Body of pancreas (tissue), 4 donors: ENCODE data around the gene IL19.

Experiments
- CTCF ChIP-seq, 7 experiments: fragments of 450-650 bp in 4 of 7; fragments of 200-600 bp in 3 of 7; sonication (generic) in 3 of 7; IDR thresholded peaks; one replicate each; pipeline ENCODE4 v1.5.1; 2016 to 2019; ENCODE audit warnings: antibody characterized with exemption in 7 of 7
- POLR2A ChIP-seq, 3 donors: fragments of 450-650 bp; IDR thresholded peaks; one replicate each; pipeline ENCODE4 v1.6.1; 2016; ENCODE audit warnings: antibody characterized with exemption in 3 of 3, mild to moderate bottlenecking in 2 of 3

- TF ChIP-seq CTCF (IDR thresholded peaks at IDR 0.05) (no peak), POLR2A (IDR thresholded peaks at IDR 0.05) (no peak)
These were observed 16.6 kb upstream of the IL19 start for GRCh38 chr1:206754011-206754410.
